ENCODE results near the gene ELK3.

Gene ELK3

GRCh38 chr12:96193725-96194575, at the start of gene ELK3:
TSS of gene ELK3 (plus strand) at chr12:96194375.
- H3K27ac ChIP-seq: peak within 1 kb of the TSS; percentile 99
- no peak for DNase-seq (ENCODE audit: low read depth, low spot score)

GRCh38 chr12:96146747-96147146, 47.4 kb upstream of the ELK3 start:
- no peak for DNase-seq (ENCODE audit: low read depth, low spot score)
- H3K27ac ChIP-seq: no peak overlapping the region

GRCh38 chr12:96150442-96150841, 43.7 kb upstream of the ELK3 start:
- H3K27ac ChIP-seq: no peak overlapping the region

DNA sequence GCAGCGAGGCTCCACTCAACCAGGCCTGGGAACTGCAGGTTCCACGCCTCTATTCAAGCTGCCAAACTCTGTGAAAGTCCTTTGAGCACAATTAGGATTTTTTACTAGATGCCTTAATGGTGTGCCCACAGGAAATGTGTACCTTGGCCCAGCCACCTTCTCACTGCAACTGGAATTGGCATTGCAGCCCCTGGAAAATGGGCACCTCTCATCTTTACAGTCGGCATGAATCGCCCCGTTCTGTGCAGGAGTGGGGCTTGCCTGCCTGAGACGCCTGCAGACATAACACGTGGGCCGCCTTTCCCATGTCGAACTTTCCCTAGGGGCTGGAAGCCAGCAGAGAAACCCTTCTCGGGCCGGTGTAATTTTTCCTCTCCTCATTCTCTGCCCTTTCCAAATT, 42.0 kb upstream of the ELK3 start:
- H3K27ac ChIP-seq: no peak overlapping the region
- no peak for DNase-seq (ENCODE audit: low read depth, low spot score)

More at GRCh38 chr12:96150442-96150841, 43.7 kb upstream of the ELK3 start:
- DNase-seq (ENCODE audit: low read depth, low spot score): no peak

DNA sequence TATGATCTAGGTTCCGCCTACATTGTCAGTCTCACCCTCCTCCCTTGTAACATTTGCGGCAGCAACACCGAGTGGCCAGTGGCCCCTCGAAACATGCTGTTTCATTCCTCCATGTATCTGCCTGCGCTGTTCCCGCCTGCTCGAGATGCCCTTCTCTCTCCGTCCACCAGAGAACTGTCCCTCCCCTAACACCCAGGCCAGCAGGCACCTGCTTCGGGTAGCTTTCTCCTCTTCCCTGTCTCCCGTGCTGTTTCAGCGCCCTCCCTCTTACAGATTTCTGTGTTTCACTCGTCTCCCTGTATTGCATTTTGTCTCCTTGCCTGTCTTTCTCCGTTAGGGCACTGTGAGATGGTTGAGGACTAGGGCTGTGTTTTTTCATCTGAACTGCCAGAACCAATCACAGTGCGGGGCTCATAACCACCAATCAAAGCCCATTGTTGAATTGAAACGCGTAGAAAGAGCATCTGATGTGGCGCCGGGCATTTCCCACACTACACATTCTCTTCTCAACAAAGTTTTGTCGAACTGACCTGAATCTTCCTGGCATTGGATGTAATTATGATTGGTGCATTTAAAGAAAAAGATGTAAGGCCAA, 40.9 kb upstream of the ELK3 start:
- no peak for DNase-seq (ENCODE audit: low read depth, low spot score)
- no peak overlapping the region for H3K27ac ChIP-seq

DNA sequence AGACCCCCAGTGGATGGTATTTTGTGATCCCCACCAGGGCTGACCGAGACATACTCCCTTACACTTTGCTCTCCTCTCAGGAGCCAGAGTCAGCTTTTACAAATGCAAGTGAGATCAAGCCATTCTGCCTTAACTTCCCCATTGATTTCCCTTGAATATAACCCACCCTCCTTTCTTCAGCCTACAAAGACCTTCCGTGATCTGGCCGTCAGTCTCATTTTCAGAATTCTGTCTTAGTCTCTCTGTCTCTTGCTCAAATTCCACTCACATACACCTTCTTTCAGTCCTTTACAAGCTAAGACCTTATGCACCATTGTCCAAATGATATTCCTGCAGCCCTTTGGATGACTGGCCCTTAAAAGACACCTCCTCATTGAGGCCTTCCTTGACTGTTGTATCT, 39.0 kb upstream of the ELK3 start:
- no peak overlapping the region for H3K27ac ChIP-seq
- DNase-seq (ENCODE audit: low read depth, low spot score): no peak

- no peak for DNase-seq (ENCODE audit: low read depth, low spot score)
- H3K27ac ChIP-seq: no peak overlapping the region
Measured at GRCh38 chr12:96155781-96156180, 38.4 kb upstream of the ELK3 start.

DNA sequence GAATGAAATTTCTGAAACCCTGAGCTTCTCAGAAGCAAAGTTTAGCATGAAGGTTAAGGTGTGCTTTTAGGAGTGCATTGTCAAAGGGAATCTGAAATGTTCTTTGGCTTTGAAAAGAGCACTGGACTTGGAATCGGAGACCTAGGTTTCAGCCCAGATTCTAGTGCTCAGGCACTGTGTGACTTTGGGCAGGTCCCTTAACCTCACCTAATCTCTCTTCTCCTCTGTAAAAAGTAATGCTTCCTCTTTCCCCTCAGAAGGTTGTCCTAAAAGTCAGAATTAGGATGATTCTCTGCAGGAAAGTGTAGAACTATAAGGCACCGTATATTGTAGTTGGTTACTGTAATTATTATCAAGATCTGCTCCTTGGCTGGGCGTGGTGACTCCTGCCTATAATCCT, 38.0 kb upstream of the ELK3 start:
- no peak for DNase-seq (ENCODE audit: low read depth, low spot score)
- no peak overlapping the region for H3K27ac ChIP-seq

- peak; percentile 5 for DNase-seq (ENCODE audit: low read depth, low spot score)
- no peak overlapping the region for H3K27ac ChIP-seq
Measured at GRCh38 chr12:96157427-96157826, 36.7 kb upstream of the ELK3 start.

GRCh38 chr12:96164951-96165811, 29.0 kb upstream of the ELK3 start:
- no peak overlapping the region for H3K27ac ChIP-seq
- DNase-seq (ENCODE audit: low read depth, low spot score): no peak

DNA sequence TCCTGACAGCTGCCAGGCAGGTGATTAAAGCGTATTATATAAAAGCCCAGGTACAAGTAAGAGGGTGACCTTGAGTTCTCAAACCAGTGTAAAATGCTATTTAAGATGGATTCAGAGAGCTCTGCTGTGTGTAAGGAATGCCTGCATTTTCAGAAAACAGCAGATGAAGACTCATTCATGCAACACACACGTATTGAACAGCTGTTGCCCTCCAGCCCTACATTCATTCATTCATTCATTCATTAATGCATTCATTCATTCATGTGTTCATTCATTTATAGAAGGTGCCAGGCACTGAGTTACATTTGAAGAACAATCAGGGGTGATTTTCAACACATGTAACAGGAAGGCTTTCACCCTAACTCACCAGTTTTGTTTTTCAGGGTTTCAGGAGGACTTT, 27.4 kb upstream of the ELK3 start:
- DNase-seq (ENCODE audit: low read depth, low spot score): no peak
- H3K27ac ChIP-seq: no peak overlapping the region

DNA sequence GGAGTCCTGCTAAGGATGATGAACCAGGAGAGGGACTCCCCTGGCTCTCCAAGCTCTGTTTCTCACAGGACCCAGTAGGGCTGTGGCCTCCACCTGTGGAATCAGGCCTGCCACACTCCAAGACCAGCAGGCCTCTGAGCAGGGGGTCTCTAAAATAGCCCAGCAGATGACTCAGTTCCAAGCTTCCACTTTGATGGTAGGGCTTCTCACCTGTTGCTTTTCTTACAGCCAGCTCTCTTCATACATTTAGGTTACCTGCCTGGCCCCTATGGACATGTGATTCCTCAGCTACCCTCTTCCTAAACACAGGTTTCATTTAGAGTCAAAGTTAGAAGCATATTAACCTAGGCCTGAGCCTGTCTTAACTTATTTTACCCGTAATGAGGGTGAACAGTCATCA, 26.7 kb upstream of the ELK3 start:
- H3K27ac ChIP-seq: no peak overlapping the region
- DNase-seq (ENCODE audit: low read depth, low spot score): no peak

- no peak overlapping the region for H3K27ac ChIP-seq
- DNase-seq (ENCODE audit: low read depth, low spot score): no peak
Measured at GRCh38 chr12:96170328-96170727, 23.8 kb upstream of the ELK3 start.

DNA sequence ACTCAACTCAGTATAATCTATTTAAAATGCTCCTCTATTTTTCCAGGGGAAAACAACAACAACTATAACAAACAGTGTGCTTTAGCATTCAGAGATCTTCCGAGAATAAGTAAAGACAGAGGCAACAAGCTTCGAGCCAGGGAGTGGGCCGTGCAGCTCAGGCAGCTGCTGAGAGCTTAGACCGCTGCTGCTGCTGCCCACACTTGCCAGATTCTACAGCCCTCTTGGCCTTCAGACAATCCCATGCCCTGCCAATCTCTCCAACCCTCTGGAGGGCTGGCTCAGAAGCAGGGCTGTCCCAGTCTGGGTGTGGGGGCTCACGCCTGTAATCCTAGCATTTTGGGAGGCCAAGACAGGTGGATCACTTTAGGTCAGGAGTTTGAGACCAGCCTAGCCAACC, 23.4 kb upstream of the ELK3 start:
- no peak overlapping the region for H3K27ac ChIP-seq

DNA sequence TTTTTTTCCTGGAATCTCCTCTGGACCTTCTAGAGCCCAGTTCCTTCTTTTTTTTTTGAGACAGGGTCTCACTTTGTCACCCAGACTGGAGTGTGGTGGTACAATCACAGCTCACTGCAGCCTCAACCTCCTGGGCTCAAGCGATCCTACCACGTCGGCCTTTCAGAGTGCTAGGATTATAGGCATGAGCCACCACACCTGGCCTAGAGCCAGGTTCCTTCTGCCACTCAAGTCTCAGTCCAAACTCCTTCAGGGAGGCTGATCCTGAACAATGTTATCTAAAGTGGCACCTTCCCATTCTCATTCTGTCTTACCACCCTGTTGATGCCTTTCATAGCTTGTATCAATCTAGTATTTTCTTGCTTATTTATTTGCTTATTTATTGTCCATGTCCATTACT, 22.3 kb upstream of the ELK3 start:
- DNase-seq (ENCODE audit: low read depth, low spot score): no peak

More for the DNA sequence above, 23.4 kb upstream of the ELK3 start:
- DNase-seq (ENCODE audit: low read depth, low spot score): no peak

GRCh38 chr12:96172981-96173380, 21.2 kb upstream of the ELK3 start:
- DNase-seq (ENCODE audit: low read depth, low spot score): no peak
- no peak overlapping the region for H3K27ac ChIP-seq

More for the DNA sequence above, 22.3 kb upstream of the ELK3 start:
- no peak overlapping the region for H3K27ac ChIP-seq

- DNase-seq (ENCODE audit: low read depth, low spot score): no peak
- peak overlapping the region; percentile 44 for H3K27ac ChIP-seq
Measured at GRCh38 chr12:96176575-96176974, 17.6 kb upstream of the ELK3 start.

GRCh38 chr12:96177013-96177412, 17.2 kb upstream of the ELK3 start:
- H3K27ac ChIP-seq: peak overlapping the region; percentile 44
- peak; percentile 91 for DNase-seq (ENCODE audit: low read depth, low spot score)

DNA sequence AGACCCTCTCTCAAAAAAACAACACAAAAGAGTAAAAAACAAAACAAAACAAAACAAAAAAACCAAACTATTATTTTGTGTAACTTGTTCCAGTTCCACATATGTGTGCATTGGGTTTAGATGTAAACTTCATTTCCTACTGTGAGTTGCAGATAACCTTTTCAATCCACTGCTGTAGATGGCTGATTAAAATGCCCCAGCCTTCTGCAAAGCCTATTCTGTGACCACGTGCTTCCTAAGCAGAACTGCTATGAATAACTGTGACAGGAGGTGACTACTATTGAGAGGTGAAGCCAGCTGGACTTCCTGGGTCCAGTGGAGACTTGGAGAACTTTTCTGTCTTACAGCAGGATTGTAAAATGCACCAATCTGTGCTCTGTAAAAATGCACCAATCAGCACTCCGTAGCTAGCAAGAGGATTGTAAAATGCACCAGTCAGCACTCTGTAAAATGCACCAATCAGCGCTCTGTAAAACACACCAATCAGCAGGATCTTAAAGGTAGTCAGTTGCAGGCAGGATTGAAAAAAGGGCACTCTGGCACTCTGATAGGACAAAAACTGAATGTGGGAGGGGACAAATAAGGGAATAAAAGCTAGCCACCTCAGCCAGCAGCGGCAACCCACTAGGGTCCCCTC, 10.3 kb upstream of the ELK3 start:
- no peak overlapping the region for H3K27ac ChIP-seq
- DNase-seq (ENCODE audit: low read depth, low spot score): no peak

DNA sequence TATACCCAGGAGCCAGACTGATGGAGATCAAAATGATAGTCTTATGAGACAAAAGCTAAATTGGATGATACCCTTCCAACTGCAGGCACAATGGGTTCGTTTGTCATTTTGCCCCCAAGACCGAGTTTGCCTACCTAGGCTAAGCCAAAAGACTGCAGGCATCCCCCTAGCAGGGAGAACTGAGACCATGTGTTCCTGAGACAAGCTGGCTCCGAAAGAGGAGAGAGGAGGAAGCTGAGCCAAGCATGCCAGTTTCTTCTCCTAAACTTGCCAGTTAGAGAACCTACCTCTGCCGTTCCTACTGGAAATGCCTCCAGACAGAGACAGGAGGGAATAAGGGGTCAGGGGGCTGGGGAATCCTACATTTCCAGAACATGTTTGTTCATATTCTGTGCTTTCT, 8.3 kb upstream of the ELK3 start:
- DNase-seq (ENCODE audit: low read depth, low spot score): no peak
- no peak overlapping the region for H3K27ac ChIP-seq

All from epithelial cell of prostate (primary cell).